ENCODE data around the gene NCOA6. TPM values are rescaled to one million over a fixed set of nuclear protein-coding genes. Genes with fewer than 3 reads are reported as not detected.

The NCOA6 gene
- total and polyA plus RNA-seq, 2 of the 4 experiments (the other 2 are of a cell fraction) = 3.6 to 13.1 TPM

- ATAC-seq (ENCODE audit: low read depth) (no peak), DNase-seq (no peak)
- Histone ChIP-seq H3K23ac (ENCODE audit: low read depth, low read length) (no peak overlapping the region), H2AK5ac (ENCODE audit: low read depth, low read length) (no peak overlapping the region), H4K8ac (ENCODE audit: low read depth in 2 of 2, low read length in 2 of 2) (no peak overlapping the region), H3K4me1 (ENCODE audit: control insufficient read depth, insufficient read depth, low read length) (peaks cover 3% of the 10 kb centered on the region; the same call in 1 of the 2 replicates), H2BK20ac (ENCODE audit: low read depth, low read length) (no peak overlapping the region), H3K56ac (ENCODE audit: extremely low read depth, insufficient read depth, low read length) (no peak overlapping the region), H4K91ac (ENCODE audit: insufficient read depth, low read depth, low read length) (no peak overlapping the region), H3K4ac (ENCODE audit: low read depth, low read length) (no peak overlapping the region), H3K4me2 (ENCODE audit: low read depth, low read length) (no peak overlapping the region), H3K9ac (ENCODE audit: low read depth, low read length) (no peak overlapping the region), H3K79me1 (ENCODE audit: low read depth in 1 of 2, low read length in 2 of 2) (peaks cover 0 to 18% of the 10 kb centered on the region in 2 experiments; a peak in 2 of 4 replicates), H3K14ac (replicated peaks; ENCODE audit: low read depth, low read length) (no peak overlapping the region), H3K18ac (ENCODE audit: low read depth, low read length) (no peak overlapping the region), H3K4me3 (ENCODE audit: insufficient read depth, low read depth, low read length) (no peak overlapping the region), H3K9me1 (ENCODE audit: insufficient read depth, low read length) (no peaks in the 10 kb centered on the region), H3K9me3 (ENCODE audit: control insufficient read depth, insufficient read depth, low read length) (no peaks in the 10 kb centered on the region), H3K36me3 (ENCODE audit: control insufficient read depth, insufficient read depth, low read length) (peaks cover 26% of the 10 kb centered on the region), H4K20me1 (ENCODE audit: insufficient read depth, low read length) (no peaks in the 10 kb centered on the region; the same call in 1 of the 2 replicates), H2BK5ac (ENCODE audit: low read depth, low read length, poor library complexity, severe bottlenecking) (no peak overlapping the region), H2BK120ac (ENCODE audit: low read depth, low read length) (no peak overlapping the region), H2BK15ac (ENCODE audit: low read depth, low read length) (no peak overlapping the region), H2AFZ (replicated peaks; ENCODE audit: low read length, poor library complexity) (no peak overlapping the region), H3K27ac (ENCODE audit: insufficient read depth, low read length) (no peak overlapping the region), H4K5ac (ENCODE audit: low read depth, low read length) (no peak overlapping the region), H3K27me3 (ENCODE audit: control insufficient read depth, insufficient read depth, low read length) (no peaks in the 10 kb centered on the region), H2AK9ac (replicated peaks; ENCODE audit: low read depth, low read length, poor library complexity) (no peak overlapping the region)
- no TSS peak for BruUV-seq (replicated peaks)
- intact Hi-C loops (cut with micrococcal nuclease) = no loop called here
- ChIA-PET POLR2A (ENCODE audit: unreplicated experiment) (no interaction called here), CTCF (interaction anchor here (0.6 kb wide), 1 partner anchor 24 kb away, joined by 4 read pairs; no protein-coding TSS in a partner anchor)
- dilution Hi-C loops (cut with HindIII; ENCODE audit: low sequenced_read_pairs, unreplicated experiment) = no loop called here
- no CpG with 5 or more reads among the region's 8 CpGs for WGBS, 2 experiments (ENCODE audit: extremely low coverage in 2 of 2, insufficient read length in 1 of 2)
- in situ Hi-C loops (cut with MboI; ENCODE audit: low sequenced_read_pairs) = no loop called here
- TF ChIP-seq POLR2A (IDR thresholded peaks at IDR 0.05; ENCODE audit: low read depth, low read length) (no peak), SMC3 (IDR thresholded peaks at IDR 0.05; ENCODE audit: low read depth, low read length) (no peak), MAZ (IDR thresholded peaks at IDR 0.05; ENCODE audit: borderline replicate concordance, low read depth, low read length) (no peak), RFX5 (IDR thresholded peaks at IDR 0.05; ENCODE audit: low read depth, low read length) (no peak), MXI1 (IDR thresholded peaks at IDR 0.05; ENCODE audit: borderline replicate concordance, low read depth, low read length) (no peak), NFE2L2 (IDR thresholded peaks at IDR 0.05; ENCODE audit: low read depth, low read length) (no peak), FOS (IDR thresholded peaks at IDR 0.05; ENCODE audit: low read depth, low read length) (no peak), RAD21 (IDR thresholded peaks at IDR 0.05; ENCODE audit: low read length) (no peak), MAFK (IDR thresholded peaks at IDR 0.05; ENCODE audit: low read depth, low read length) (no peak), CHD1 (IDR thresholded peaks at IDR 0.05; ENCODE audit: low read depth, low read length) (no peak)
- TF ChIP-seq, protein P1, sequence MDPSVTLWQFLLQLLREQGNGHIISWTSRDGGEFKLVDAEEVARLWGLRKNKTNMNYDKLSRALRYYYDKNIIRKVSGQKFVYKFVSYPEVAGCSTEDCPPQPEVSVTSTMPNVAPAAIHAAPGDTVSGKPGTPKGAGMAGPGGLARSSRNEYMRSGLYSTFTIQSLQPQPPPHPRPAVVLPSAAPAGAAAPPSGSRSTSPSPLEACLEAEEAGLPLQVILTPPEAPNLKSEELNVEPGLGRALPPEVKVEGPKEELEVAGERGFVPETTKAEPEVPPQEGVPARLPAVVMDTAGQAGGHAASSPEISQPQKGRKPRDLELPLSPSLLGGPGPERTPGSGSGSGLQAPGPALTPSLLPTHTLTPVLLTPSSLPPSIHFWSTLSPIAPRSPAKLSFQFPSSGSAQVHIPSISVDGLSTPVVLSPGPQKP (IDR thresholded peaks at IDR 0.05; ENCODE audit: borderline replicate concordance, low read depth, low read length) = no peak
- TF ChIP-seq, protein P2, sequence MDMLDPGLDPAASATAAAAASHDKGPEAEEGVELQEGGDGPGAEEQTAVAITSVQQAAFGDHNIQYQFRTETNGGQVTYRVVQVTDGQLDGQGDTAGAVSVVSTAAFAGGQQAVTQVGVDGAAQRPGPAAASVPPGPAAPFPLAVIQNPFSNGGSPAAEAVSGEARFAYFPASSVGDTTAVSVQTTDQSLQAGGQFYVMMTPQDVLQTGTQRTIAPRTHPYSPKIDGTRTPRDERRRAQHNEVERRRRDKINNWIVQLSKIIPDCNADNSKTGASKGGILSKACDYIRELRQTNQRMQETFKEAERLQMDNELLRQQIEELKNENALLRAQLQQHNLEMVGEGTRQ (IDR thresholded peaks at IDR 0.05; ENCODE audit: low read depth, low read length) = no peak
Measured at GRCh38 chr20:34776177-34776576, 49.3 kb downstream of the NCOA6 start.
